OCI-LY3 (cell line): ENCODE results near the gene PDE1A.

Experiments used
- CTCF ChIP-seq: fragments of 200-600, 300-600 bp; sonication (generic); IDR thresholded peaks from 2 replicates; pipeline ENCODE4 v1.5.1; 2014; ENCODE audit warnings: antibody characterized with exemption, low read length, low read depth
- EZH2phosphoT487 ChIP-seq: fragments of 200-600 bp; shearing (Covaris generic); IDR thresholded peaks from 2 replicates; pipeline ENCODE4 v1.6.1; 2018; ENCODE audit warnings: antibody characterized with exemption, mixed run types, low read depth

- TF ChIP-seq CTCF (no peak), EZH2phosphoT487 (no peak)
Measured at GRCh38 chr2:182448371-182448770, 21.5 kb upstream of the PDE1A start.
